Measurements from ENCODE around the gene TTC39C. TPM values are rescaled to one million over a fixed set of nuclear protein-coding genes. Genes with fewer than 3 reads are reported as not detected.

TTC39C gene
- total and polyA plus RNA-seq, 2 of the 8 experiments (the other 6 are each of a cell fraction or from before 2014, with no cell fraction given) = 8.1 to 79.1 TPM

DNA sequence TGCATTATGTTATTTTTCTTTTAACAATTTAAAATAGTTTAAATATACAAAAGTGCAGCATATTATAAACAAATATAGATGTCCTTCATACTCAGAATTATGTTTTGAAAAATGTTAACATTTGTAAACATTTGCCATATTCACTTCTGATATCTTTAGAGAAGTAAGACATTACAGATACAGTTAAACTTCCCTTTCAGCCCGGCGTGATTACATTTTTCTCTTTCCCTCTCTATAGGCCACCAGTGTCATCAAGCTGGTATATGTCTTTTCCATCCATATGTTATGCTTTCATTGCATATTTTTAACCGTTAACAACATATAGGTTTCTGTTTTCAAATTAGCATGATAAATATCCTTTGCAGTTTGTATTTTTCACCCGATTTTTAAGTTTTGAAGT lies 27.1 kb downstream of the TTC39C start:
- Histone ChIP-seq H2BK15ac (ENCODE audit: low read length) (no peak overlapping the region), H3K23me2 (ENCODE audit: low read depth, low read length) (no peaks in the 10 kb centered on the region), H3K4me3 (ENCODE audit: extremely low read depth in 1 of 4, insufficient read depth in 2 of 4, low read depth in 3 of 4, low read length in 4 of 4) (no peak overlapping the region), H3K9ac (replicated peaks in 1 of 4; ENCODE audit: extremely low read depth in 1 of 4, low read depth in 3 of 4, low read length in 3 of 4) (no peak overlapping the region), H3K14ac (ENCODE audit: insufficient read length) (no peak overlapping the region), H3K56ac (replicated peaks; ENCODE audit: insufficient read length, low read depth, low read length) (no peak overlapping the region), H3K4me1 (replicated peaks in 1 of 4; ENCODE audit: control insufficient read depth in 3 of 4, insufficient read depth in 4 of 4, low read length in 3 of 4) (no peaks in the 10 kb centered on the region), H2AK5ac (ENCODE audit: low read depth, low read length) (no peak overlapping the region), H4K20me1 (replicated peaks in 1 of 2; ENCODE audit: control insufficient read depth in 1 of 2, insufficient read depth in 2 of 2, low read length in 2 of 2) (peaks cover 0 to 6% of the 10 kb centered on the region in 2 experiments), H3K79me2 (ENCODE audit: control insufficient read depth in 1 of 2, insufficient read depth in 2 of 2, low read length in 2 of 2) (peaks cover 7 to 70% of the 10 kb centered on the region in 2 experiments), H2AFZ (ENCODE audit: low read length) (no peak overlapping the region), H3K18ac (ENCODE audit: extremely low read depth, low read length) (no peak overlapping the region), H4K91ac (replicated peaks; ENCODE audit: insufficient read length, low read length) (no peak overlapping the region), H3K36me3 (ENCODE audit: control insufficient read depth in 2 of 4, insufficient read depth in 4 of 4, low read length in 3 of 4) (no peaks in the 10 kb centered on the region; a peak in 1 of 8 replicates), H4K5ac (ENCODE audit: insufficient read length, low read depth, low read length) (no peak overlapping the region), H3K27ac (ENCODE audit: low read depth, low read length) (no peak overlapping the region), H4K8ac (ENCODE audit: extremely low read depth, insufficient read depth, low read length) (no peak overlapping the region), H3K4me2 (ENCODE audit: insufficient read depth in 1 of 2, low read depth in 2 of 2, low read length in 2 of 2) (no peak overlapping the region), H2BK20ac (ENCODE audit: low read length) (no peak overlapping the region), H3K4ac (replicated peaks; ENCODE audit: insufficient read length, low read depth, low read length) (no peak overlapping the region), H2BK120ac (replicated peaks; ENCODE audit: low read depth, low read length) (no peak overlapping the region), H3K27me3 (replicated peaks in 1 of 4; ENCODE audit: control insufficient read depth in 3 of 4, extremely low read depth in 1 of 4, insufficient read depth in 3 of 4, low read length in 3 of 4) (no peaks in the 10 kb centered on the region), H2BK12ac (ENCODE audit: low read depth, low read length) (no peak overlapping the region), H3K23ac (ENCODE audit: insufficient read length) (no peak overlapping the region), H2BK5ac (ENCODE audit: low read depth, low read length) (no peak overlapping the region), H3K79me1 (ENCODE audit: low read depth, low read length) (peaks cover 3% of the 10 kb centered on the region; the same call in 1 of the 2 replicates), H3K9me3 (ENCODE audit: insufficient read depth in 2 of 2, low read depth in 1 of 2, low read length in 1 of 2) (peaks cover 4% of the 10 kb centered on the region in 2 experiments; a peak in 2 of 4 replicates)
- CTCF ChIA-PET (ENCODE audit: partially characterized antibody) = interaction anchor here (1.7 to 2.5 kb wide), 2 partner anchors 26 to 35 kb away, joined by 6 read pairs; no protein-coding TSS in a partner anchor
- no peak for TF ChIP-seq EP300 (IDR thresholded peaks at IDR 0.05; ENCODE audit: borderline replicate concordance in 1 of 2, low read depth in 2 of 2, low read length in 2 of 2)
- TF ChIP-seq POLR2A (IDR thresholded peaks at IDR 0.05; ENCODE audit: control extremely low read depth in 1 of 2, low read depth in 2 of 2, low read length in 2 of 2) = no peak
- TF ChIP-seq BCL11A (IDR thresholded peaks at IDR 0.05; ENCODE audit: low read depth in 2 of 2, low read length in 2 of 2) = no peak
- no peak for TF ChIP-seq RFX5 (IDR thresholded peaks at IDR 0.05; ENCODE audit: borderline replicate concordance, low read depth, low read length)
- no peak for TF ChIP-seq KDM1A (IDR thresholded peaks at IDR 0.05; ENCODE audit: borderline replicate concordance, low read length)
- no peak for TF ChIP-seq CHD1 (IDR thresholded peaks at IDR 0.05; ENCODE audit: low read depth, low read length)
- TF ChIP-seq EGR1 (IDR thresholded peaks at IDR 0.05; ENCODE audit: borderline replicate concordance, low read depth, low read length) = no peak
- DNase-seq (ENCODE audit: low read depth in 1 of 2, low spot score in 2 of 2) (no peak), FAIRE-seq (no peak)
- POLR2A ChIA-PET (ENCODE audit: partially characterized antibody) = no interaction called here
- WGBS, 2 experiments (ENCODE audit: extremely low coverage in 1 of 2, insufficient coverage in 1 of 2, insufficient read length in 1 of 2, insufficient replicate concordance in 2 of 2, low coverage in 1 of 2, low lambda C conversion rate in 2 of 2, missing lambda C conversion rate in 1 of 2) = 88% methylated on average over 4 of the region's 4 CpGs; no CpG with 5 or more reads in 1 of the 2 experiments

Measured in H1 (cell line).